COR-L47 (cell line): ENCODE results near the gene ANKFY1.

Source experiments
- DNase-seq: peaks from one replicate; lab custom pipeline; 2025; lab: John Stamatoyannopoulos, UW

The ANKFY1 gene

DNA sequence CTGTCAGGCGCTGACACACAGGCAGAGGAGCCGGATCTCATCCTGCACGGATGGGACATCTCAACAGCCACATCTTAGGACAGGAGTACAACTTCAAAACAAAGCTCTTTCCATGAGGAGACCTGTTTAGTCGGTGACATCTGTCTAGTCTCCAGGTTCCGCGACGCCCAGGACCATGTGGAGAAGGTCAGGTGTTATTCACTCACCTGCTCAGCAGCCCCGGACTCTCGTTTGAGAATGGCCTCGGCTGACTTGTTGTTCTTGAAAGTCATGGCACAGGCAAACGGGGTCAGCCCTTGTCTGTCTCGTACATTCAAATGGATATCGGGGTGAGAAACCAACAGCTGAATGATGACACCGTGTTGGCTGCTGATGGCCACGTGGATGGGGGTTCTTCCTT lies 85.1 kb downstream of the ANKFY1 start:
- no peak for DNase-seq

DNA sequence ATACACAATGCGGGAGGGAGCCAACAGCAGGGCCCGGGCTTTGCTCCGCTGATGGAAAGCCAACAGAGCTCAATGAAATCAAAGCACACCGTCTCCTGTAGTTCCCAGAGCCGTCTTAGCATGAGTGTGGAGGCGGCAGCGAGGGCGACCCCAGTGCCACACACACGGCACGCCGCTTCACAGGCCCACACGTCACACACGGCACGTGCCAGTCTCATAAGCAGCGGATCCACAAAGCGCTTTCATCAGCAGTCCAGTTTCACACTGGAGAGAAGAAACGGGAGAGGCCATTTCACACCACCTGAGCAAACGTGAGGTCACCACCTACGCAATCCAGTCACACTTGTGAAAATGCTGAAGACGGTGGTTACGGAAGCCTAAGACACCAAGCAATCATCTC lies 86.0 kb downstream of the ANKFY1 start:
- DNase-seq = no peak

DNA sequence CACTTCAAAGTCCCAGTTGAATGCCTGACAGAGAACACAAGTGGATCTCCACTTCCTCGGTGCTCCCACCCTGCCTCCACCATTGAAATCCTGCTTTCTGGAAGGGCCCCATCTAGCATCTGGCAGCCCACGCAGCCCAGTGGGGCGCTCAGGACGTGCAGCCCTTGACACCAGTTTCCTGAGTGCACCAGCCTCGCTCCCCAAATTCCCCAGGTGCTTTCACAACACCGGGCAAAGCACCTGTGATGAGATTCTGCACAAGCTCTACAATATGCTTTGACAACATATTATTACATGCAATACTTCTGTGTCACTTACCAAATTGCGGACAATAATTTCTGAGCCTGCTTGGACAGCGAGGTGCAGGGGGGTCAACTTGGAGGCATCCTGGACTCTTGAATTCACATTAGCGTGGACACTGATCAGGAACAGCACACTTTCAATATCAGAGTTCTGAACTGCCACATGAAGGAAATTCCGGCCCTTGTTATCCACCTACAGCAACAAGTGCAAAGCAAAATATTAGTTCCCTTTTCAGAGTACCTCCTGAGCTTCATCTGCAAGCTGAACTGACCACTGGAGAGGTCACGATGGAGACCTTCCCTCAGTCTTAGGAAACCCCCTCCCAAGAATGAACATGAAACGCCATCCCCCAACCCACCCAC lies 86.8 kb downstream of the ANKFY1 start:
- DNase-seq = no peak

DNA sequence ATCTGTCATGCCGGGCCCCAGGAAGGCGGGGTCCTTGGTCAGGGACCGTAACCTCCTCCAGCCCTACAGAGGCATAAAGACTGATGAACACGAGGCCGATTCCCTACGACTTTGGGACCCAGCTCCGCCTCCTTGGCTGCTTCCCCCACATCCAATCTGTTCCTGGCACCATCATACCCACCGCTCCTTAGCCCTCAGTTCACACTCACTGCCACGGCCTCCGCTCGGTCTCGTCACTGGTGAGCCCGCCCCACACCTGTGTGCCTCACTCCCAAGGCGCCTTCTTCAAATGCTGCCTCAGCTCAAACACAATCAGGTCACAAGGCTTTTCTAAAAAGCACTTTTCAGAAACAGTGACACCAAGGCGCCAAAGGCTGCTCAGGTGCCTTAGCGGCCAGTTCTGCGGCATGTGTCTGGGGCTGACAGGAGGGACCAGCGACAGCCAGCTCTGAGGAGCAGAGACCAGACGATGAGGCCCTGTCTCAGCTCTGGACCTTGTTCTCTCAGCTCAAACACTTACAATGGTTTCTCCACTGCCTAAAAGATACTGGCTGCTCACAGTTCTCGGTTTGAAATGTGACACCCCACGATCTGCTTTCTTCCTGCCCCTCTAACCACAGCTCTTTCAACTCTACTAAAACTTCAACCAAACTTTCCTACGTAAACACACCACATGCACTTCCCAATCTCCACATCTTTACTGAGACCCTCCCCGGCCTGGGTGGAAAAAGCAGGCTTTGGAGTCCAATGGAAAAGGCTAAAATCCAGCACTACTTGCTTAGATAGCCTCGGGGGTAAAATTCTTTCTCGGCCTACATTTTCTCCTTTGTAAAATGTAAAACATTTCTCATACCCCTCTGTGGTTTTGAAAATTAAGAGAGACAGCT lies 87.6 kb downstream of the ANKFY1 start:
- DNase-seq = no peak

DNA sequence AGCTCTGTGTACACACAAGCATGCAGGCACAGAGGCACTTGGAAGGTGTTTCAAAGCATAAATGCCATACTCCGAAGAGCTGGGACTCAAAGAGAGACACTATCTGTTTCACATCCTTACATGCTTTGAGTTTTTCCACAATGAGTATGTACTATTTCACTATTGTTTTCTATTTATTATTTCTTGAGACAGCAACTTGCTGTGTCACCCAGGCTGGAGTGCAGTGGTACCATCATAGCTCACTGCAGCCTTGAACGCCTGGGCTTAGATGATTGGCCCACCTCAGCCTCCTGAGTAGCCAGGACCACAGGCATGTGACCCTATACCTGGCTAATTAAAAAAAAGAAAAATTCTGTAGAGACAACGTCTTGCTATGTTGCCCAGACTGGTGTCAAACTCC lies 89.2 kb downstream of the ANKFY1 start:
- DNase-seq = no peak

DNA sequence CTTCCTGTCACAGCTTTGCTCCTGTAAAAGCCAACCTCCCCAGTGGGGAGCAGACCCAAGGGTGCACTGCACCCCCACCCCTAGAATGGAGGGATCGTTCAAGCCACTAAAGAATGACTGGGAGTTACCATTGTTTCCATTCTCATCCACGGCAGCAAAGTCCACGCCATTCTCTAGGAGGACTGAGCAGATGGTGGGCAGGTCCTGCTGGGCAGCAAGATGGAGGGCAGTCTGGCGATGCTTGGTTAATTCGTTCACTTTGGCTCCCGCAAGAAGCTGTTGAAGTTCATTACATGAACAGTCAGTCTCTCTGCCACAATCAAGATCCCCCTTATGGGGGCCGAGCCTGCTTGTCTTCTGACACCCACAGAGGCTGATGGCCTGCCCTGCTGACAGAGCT lies 90.0 kb downstream of the ANKFY1 start:
- DNase-seq = no peak

DNA sequence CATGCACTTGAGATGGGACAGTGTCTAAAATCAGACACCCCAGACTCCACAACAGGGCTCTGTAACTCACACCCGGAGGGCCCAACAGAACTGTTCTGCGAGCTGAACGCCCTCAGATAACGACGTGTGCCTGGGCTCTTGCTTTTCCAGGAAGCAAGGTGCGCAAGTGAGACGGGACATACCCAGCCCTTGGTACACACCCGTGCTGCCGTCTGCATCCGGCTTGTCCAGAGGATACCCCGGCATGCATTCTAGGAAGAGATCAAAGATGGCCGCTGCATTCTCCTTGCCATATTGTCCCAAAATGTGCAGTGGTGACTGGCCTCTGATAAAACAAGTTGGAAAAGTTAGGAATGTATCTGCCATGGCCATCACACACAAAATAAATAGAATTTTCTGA lies 91.4 kb downstream of the ANKFY1 start:
- DNase-seq = no peak

DNA sequence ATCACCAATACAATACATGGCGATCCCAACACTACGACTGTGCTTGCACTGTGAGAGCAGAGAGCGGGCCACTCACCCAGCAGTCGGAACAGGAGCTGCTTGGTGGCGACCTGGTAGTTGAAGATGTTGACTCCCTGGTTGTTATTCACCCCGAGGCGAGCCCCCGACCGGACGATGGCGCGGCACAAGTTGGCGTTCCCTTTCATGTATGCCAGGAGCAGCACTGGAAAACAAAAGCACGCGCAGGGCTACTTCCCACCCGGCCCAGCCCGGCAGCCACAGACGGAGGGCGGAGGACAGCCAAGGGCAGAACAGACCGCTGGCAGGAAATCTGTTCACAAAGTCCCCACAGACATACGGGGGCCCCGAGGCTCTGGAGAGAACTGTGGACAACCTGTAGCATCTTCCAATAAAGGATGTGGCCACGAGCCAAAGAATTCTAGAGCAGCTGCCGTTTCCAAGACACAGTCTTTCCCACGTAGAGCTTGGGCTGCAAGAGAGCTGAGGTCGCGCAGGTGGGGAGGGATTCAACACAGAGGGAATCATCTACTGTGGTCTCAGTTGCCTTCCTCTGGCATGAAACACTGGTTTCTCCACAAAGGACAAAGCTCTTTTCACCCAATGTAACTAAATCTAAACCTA lies 93.0 kb downstream of the ANKFY1 start:
- DNase-seq = no peak

DNA sequence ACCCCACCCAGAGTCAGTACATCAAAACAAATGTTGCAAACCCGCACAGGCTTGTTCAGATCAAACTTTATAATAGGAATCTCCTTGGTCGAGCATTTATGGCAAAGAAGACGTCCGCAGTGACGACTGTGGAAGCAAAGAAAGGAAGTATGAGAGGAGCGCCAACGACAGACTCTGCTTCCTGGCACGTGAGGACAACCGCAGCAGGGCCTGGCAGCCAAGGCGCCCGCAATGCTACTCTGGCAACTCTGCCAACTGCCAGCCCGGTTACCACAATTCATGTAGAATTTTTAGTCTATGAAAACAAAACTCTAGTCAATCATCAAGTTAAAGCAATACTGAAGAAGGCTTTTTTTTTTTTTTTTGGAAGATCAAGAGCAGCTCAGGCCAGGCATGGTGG lies 96.0 kb downstream of the ANKFY1 start:
- DNase-seq = no peak

DNA sequence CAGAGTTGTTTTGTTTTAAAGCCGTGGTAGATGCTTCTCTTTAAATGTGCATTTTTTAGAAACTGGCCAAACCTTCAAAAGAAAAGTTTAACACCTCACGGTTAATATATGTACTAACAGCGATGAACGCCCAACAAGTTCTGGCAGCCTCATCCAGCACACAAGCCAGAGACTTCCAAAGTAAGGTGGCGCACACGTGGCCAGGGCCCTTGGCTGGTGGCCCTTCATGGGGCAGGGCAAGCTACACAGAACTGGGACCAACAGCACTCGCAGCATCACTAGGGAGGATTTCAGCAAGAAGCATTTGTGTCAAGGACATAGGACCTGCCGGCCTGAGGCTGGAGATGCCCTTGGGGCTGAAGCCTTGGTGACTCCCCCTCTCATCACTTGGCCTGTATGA lies 97.4 kb downstream of the ANKFY1 start:
- no peak for DNase-seq

DNA sequence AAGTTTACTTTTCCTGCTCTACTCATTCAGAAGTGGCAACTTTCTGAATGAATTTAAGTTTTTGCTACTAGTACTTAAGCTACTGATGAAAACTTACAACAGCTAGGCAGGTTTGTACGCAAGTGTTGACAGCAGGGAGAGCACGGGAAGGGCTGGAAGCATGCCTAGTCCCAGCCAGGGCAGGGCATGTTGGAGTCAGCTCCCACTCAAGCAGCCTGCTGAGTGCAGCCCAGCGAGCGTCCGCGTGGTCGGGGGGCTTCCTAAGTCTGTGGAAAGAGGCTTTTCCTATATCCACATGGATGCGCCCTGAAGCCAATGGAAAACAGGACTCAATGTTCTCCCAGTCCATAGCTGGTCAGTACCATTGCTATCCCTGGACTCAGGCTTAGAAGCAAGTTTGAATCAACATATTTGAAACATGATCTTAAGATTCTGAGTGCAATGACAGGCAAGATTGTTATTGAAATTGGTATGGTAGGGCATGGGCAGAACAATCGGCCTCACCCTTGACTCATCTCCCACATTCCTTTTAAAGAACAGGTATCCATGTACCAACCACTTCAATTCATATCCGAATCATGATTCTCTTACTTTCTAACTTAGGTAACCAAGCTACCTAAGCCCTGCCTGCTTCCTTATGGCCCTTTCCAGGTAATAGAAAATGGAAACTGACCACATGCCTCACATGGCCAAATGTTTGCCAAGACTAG lies 98.3 kb downstream of the ANKFY1 start:
- no peak for DNase-seq

DNA sequence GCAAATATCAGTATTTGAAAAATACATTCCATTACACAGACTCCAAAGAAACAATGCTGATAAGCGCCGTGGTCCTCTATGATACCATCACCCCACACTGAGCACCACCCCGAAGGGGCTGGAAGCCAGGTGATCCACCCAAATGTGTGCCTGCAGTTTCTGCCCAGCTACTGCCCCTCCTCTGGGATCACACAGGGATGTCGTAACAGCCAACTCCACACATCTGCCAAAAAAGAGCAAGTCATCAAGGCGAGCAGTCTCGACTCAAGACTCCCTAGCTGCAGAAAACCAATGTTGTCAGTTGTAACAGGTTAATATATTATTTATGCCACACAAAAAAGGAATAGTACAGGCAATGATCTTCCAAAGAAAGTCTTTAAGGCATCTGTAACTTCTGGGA lies 99.8 kb downstream of the ANKFY1 start:
- DNase-seq = no peak

DNA sequence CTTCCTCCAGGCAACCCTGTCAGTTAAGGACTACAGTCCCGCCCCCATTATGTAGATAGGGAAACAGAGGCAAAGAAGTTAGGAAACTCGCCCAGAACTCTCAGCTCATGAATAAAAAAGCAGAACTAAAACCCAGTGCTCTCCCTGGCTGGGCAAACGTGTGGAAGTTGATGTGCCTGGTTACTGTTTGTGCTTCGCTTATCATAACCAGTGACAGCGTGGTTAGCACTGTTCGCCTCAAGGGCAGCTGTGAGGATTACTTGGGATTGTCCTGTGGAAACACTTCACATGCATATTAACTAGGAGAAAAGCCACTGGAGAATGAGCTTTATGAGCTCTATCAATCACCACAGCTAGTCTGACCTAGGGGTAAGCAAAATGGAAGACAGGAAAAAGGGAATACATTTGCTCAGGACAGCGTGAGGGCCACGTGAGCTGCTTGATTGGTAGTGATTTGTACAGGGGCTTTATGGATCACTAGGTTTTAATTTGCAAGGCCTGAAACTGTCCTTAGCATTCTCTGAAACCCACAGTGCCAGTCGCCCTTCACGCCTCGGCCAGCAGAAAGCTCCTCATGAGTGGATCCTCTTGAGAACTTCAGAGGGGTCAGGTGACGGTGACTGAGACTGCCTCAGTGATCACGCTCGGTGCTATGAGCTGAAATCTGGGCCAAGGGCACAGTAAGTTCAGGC lies 100.9 kb downstream of the ANKFY1 start:
- no peak for DNase-seq

DNA sequence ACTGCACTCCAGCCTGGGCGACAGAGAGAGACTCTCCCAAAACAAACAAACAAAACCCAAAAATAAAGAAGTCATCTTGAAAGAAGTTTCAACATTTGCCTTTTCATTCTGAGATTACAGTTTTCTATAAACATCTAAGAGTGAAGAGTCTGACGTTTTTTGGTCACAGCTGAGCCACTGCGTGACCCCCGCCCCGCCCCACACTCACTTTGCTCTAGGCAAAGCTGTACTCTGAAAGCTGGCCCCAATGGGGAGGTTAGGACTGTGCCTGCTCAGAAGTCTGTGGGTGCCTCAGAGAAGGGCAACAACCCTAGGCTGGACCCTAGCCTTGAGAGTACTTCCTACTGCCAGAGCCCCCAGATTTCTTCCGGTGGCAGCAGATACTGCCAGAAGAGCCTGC lies 101.5 kb downstream of the ANKFY1 start:
- no peak for DNase-seq

DNA sequence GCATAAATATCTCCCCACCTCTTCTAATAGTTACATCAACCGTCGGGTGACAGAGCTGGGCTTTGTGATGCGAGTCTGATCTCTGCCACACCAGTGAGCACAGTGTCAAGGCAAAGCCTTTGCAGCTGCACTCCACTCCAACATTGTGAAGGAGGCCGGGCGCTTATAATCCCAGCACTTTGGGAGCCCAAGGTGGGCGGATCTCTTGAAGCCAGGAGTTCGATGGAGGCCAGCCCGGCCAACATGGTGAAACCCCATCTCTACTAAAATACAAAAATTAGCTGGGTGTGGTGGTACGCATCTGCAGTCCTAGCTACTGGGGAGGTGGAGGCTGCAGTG lies 101.8 kb downstream of the ANKFY1 start:
- no peak for DNase-seq

DNA sequence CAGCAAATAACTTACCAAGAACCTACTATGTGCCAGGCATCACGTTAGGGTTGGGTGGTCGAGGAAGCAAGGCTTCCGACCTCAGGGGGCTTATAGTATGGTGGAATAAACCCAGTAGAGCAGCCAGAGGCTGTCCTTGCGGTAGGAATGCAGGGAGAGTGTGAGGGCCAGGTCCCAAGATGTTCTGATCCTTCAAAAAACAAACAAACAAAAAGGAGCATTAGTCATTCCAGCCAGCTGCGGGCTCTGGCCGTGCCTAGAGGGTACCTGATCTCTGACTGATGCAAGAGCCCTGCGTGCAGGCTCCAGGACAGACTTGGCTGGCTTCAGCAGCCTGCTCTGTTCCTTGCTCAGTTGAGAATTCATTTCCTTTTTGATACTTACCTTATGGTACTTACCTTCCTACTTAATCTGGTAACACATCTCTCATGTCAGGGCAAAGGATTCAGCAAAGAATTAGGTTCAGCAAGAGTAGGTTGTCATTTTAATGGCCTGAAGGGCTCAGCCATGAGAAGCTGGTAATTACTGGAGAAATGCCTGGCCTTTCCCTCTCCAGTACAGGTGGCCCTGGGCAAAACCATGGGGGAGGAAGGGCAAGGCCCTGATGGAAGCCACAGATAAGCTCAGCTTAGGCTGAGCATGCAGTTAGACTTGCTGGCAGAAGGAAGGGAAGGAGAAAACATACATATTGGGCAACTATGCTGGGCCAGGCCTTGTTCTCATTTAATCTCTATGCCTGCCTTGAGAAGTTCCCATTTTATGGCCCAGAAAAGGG lies 102.4 kb downstream of the ANKFY1 start:
- no peak for DNase-seq

DNA sequence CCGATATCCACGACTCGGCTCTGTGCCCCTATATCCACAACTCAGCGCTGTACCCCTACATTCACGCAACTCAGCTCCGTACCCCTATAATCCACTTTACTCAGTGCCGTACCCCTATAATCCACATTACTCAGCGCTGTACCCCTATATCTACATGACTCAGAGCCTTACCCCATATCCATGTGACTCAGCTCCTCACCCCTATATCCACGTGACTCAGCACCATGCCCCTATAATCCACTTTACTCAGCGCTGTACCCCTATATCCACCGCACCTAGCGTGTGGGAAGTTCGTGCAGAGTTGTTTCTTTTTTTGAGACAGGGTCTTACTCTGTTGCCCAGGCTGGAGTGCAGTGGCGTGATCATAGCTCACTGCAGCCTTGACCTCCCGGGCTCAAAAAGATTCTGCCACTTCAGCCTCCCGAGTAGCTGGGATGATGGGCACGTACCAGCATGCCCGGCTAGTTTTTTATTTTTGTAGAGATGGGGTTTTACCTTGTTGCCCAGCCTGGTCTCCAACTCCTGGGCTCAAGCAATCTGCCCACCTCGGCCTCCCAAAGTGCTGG lies 103.4 kb downstream of the ANKFY1 start:
- DNase-seq = no peak

DNA sequence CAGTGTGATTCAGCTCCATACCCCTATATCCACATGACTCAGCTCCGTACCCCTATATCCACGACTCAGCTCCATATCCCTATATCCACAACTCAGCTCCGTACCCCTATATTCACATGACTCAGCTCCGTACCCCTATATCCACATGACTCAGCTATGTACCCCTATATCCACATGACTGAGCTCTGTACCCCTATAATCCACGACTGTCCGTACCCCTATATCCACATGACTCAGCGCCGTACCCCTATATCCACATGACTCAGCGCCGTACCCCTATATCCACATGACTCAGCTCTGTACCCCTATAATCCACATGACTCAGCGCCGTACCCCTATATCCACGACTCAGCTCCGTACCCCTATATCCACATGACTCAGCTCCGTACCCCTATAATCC lies 104.0 kb downstream of the ANKFY1 start:
- no peak for DNase-seq

DNA sequence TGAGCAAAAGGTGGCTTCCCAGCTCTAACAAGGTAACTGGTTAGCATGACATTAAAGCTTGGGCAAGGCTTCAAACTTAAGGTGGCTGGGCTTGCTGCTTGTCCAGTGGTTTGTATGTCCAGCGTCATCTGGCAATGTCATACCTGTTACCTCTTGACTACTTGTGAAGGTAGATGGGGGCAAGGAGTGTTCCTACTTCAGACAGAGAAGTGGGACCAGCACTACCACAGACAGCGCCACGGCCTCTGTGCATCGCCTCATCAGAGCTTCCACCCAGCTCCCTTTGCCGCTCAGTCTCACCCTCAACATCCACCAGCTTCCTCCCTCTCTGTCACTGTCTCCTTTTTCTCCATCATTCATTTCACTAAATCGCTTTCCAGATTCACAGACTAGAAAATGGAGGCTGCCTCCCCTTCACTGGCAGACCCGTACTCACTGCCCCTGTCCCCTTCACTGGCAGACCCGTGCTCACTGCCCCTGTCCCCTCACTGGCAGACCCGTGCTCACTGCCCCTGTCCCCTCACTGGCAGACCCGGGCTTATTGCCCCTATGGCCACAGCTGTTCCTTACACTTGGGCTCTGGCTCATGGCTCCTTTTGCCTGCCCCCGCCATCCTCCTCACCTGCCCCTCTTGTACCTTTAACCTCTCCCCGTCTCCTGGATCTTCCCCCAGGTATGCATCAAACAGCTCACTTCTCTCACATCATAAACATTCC lies 106.0 kb downstream of the ANKFY1 start:
- DNase-seq = no peak

DNA sequence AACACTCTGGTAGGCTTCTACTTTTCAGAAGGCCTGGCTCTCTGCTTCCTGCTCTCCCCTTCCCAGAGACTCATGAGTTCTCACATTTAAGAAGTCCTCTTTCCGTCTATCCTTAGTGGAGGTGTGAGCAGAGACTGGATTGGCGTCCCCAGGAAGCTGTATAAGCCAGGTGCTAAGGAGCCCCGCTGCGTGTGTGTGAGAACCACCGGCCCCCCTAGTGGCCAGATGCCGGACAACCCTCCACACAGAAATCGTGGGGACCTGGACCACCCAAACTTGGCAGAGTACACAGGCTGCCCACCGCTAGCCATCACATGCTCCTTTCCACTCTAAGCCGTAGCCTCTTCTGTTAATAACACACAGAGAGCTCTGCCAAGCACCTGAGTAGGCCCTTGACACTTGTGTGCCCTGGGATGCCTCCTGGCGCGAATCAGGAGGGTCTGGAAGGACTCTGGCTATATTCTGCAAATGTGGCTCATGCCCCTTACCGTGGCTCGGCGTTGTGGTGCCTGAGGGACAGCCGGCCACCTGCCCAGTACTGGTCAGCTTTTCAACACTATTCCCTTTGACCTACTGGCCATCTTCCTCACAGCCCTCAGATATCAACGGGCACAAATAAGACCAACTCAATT lies 106.9 kb downstream of the ANKFY1 start:
- DNase-seq = no peak
